ENCODE data around the gene ERAS.

- TF ChIP-seq CTCF (IDR thresholded peaks at IDR 0.05) = no peak
- TF ChIP-seq POLR2A (IDR thresholded peaks at IDR 0.05) = no peak
Observed at GRCh38 chrX:48798318-48798717, 28.0 kb upstream of the ERAS start.

Measured in Peyer's patch (tissue), 4 donors.